Measurements from ENCODE around the gene IRF2BPL.

Gene IRF2BPL

GRCh38 chr14:77018785-77019184 lies 9.7 kb downstream of the IRF2BPL start:
- Histone ChIP-seq H3K27me3 (ENCODE audit: control insufficient read depth in 1 of 2, insufficient read depth in 2 of 2, low read length in 2 of 2) (no peaks in the 10 kb centered on the region), H3K36me3 (ENCODE audit: insufficient read depth, low read length) (no peaks in the 10 kb centered on the region), H3K4me3 (ENCODE audit: low read depth in 1 of 2, low read length in 2 of 2) (no peak overlapping the region), H3K27ac (ENCODE audit: low read depth, low read length) (no peak overlapping the region), H3K4me1 (ENCODE audit: insufficient read depth, low read length) (peaks cover 30% of the 10 kb centered on the region), H3K9me3 (ENCODE audit: low read length) (no peaks in the 10 kb centered on the region), H3K9ac (ENCODE audit: low read length) (no peak overlapping the region)

DNA sequence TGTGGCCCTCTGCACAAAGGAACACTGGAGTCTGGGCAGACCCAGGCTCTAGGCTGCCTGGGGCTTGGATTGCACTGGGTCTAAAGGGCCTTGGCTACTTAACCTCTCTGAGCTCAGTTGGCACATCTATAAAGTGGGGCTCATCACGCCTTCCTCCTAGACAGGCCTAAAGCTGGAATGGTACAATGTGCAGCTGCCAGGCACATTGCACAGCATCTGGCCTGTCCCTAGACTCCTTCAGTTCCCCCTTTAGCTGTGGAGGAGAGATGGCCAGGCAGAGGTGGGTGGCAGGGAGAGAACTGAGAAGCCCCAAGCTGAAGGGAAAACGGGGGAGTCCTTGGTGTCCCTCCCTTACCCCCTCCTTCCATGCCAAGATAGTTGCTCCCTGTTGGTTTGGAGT lies 10.8 kb downstream of the IRF2BPL start:
- no peak overlapping the region for H3K4me3 ChIP-seq (ENCODE audit: low read depth in 1 of 2, low read length in 2 of 2)

DNA sequence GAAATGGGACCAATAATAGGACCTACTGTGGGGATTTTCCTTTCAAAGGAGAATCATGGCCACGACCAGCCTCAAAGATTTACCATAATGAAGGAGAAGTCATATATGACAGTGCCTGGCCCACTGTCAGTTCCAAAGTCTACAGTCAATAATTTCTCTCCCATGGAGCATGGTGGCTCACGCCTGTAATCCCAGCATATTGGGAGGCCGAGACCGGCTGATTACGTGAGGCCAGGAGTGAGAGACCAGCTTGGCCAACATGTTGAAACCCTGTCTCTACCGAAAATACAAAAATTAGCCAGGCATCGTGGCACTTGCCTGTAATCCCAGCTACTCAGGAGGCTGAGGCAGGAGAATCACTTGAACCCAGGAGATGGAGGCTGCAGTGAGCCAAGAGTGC lies 13.8 kb downstream of the IRF2BPL start:
- Histone ChIP-seq H3K27me3 (ENCODE audit: control insufficient read depth in 1 of 2, insufficient read depth in 2 of 2, low read length in 2 of 2) (no peaks in the 10 kb centered on the region), H3K27ac (ENCODE audit: low read depth, low read length) (no peak overlapping the region), H3K9ac (ENCODE audit: low read length) (no peak overlapping the region)

More for the DNA sequence above, 10.8 kb downstream of the IRF2BPL start:
- H3K27ac ChIP-seq (ENCODE audit: low read depth, low read length), result no peak overlapping the region
- no peaks in the 10 kb centered on the region for H3K36me3 ChIP-seq (ENCODE audit: insufficient read depth, low read length)
- peaks cover 21% of the 10 kb centered on the region for H3K4me1 ChIP-seq (ENCODE audit: insufficient read depth, low read length)
- no peak overlapping the region for H3K9ac ChIP-seq (ENCODE audit: low read length)
- H3K27me3 ChIP-seq (ENCODE audit: control insufficient read depth in 1 of 2, insufficient read depth in 2 of 2, low read length in 2 of 2), result no peaks in the 10 kb centered on the region
- H3K9me3 ChIP-seq (ENCODE audit: low read length), result no peaks in the 10 kb centered on the region

DNA sequence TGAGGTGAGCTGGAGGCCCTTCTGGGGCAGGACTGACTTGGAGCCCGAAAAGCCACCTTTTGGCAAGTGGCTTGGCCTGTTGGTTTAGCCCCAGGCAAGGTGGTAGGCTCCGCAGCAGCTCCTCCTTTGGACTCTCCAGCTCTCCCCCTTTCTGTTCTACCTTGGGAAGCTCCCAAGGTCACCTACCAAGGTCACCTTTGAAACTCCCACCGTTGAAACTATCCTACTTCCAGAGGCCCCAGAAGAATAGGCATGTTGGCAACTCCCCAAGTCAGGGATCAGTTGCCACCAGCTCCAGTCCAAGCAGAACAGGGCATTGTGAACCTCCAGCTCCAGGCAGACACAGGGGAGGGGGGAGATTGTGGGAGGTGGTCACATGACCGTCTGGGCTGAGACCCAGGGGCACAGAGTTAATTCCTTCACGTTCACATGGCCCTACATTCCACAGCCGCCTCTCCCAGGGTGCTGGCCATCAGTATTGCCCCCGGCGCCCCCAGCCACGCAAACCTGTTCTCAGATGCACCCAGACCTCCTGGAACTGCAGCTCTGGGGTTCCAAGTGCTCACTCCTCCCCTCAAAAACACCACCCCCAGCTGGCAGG lies 14.4 kb downstream of the IRF2BPL start:
- no peak overlapping the region for H3K9ac ChIP-seq (ENCODE audit: low read length)
- no peak overlapping the region for H3K27ac ChIP-seq (ENCODE audit: low read depth, low read length)
- peaks cover 12% of the 10 kb centered on the region for H3K4me1 ChIP-seq (ENCODE audit: insufficient read depth, low read length)
- H3K4me3 ChIP-seq (ENCODE audit: low read depth in 1 of 2, low read length in 2 of 2), result no peak overlapping the region
- no peaks in the 10 kb centered on the region for H3K27me3 ChIP-seq (ENCODE audit: control insufficient read depth in 1 of 2, insufficient read depth in 2 of 2, low read length in 2 of 2)
- H3K36me3 ChIP-seq (ENCODE audit: insufficient read depth, low read length), result no peaks in the 10 kb centered on the region
- no peaks in the 10 kb centered on the region for H3K9me3 ChIP-seq (ENCODE audit: low read length)

More for the DNA sequence above, 13.8 kb downstream of the IRF2BPL start:
- peaks cover 12% of the 10 kb centered on the region for H3K4me1 ChIP-seq (ENCODE audit: insufficient read depth, low read length)
- H3K36me3 ChIP-seq (ENCODE audit: insufficient read depth, low read length), result no peaks in the 10 kb centered on the region
- no peaks in the 10 kb centered on the region for H3K9me3 ChIP-seq (ENCODE audit: low read length)
- no peak overlapping the region for H3K4me3 ChIP-seq (ENCODE audit: low read depth in 1 of 2, low read length in 2 of 2)

DNA sequence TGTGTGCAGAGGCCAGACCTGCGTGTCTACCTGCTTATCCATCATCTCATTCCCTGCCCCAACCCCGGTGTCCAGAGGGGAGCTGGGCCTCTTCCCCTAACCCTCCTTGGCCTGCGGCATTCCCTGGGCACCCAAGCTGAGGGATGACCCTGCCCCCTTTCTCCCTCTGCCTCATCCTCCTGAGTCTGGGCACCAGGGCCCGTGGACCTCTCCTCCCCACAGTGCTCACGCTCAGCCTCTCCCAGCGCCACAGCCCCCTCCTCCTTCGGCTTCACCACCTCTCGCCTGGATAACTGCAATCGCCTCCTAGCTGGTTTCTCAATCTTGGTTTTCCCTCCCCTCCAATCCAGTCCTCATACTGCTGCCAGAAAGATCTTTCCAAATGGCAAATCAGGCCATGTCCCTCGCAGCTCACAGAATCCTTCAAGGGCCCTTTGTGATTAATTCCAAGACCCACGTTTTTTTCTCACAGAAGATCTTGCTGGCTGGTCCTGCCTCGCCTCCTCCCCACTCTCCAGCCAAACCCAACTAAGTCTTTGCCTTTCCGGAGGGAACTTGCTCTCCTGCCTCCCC lies 16.2 kb downstream of the IRF2BPL start:
- Histone ChIP-seq H3K9ac (ENCODE audit: low read length) (no peak overlapping the region), H3K4me1 (ENCODE audit: insufficient read depth, low read length) (peaks cover 26% of the 10 kb centered on the region), H3K27ac (ENCODE audit: low read depth, low read length) (no peak overlapping the region), H3K4me3 (ENCODE audit: low read depth in 1 of 2, low read length in 2 of 2) (no peak overlapping the region), H3K9me3 (ENCODE audit: low read length) (no peaks in the 10 kb centered on the region), H3K27me3 (ENCODE audit: control insufficient read depth in 1 of 2, insufficient read depth in 2 of 2, low read length in 2 of 2) (no peaks in the 10 kb centered on the region), H3K36me3 (ENCODE audit: insufficient read depth, low read length) (no peaks in the 10 kb centered on the region)

GRCh38 chr14:77011245-77011644 lies 17.3 kb downstream of the IRF2BPL start:
- H3K36me3 ChIP-seq (ENCODE audit: insufficient read depth, low read length), result no peaks in the 10 kb centered on the region
- no peak overlapping the region for H3K9ac ChIP-seq (ENCODE audit: low read length)
- H3K4me3 ChIP-seq (ENCODE audit: low read depth in 1 of 2, low read length in 2 of 2), result no peak overlapping the region
- no peaks in the 10 kb centered on the region for H3K27me3 ChIP-seq (ENCODE audit: control insufficient read depth in 1 of 2, insufficient read depth in 2 of 2, low read length in 2 of 2)
- H3K9me3 ChIP-seq (ENCODE audit: low read length), result no peaks in the 10 kb centered on the region
- H3K4me1 ChIP-seq (ENCODE audit: insufficient read depth, low read length), result peaks cover 31% of the 10 kb centered on the region
- H3K27ac ChIP-seq (ENCODE audit: low read depth, low read length), result no peak overlapping the region

GRCh38 chr14:77009014-77009413 lies 19.5 kb downstream of the IRF2BPL start:
- H3K4me1 ChIP-seq (ENCODE audit: insufficient read depth, low read length), result peaks cover 23% of the 10 kb centered on the region
- no peak overlapping the region for H3K9ac ChIP-seq (ENCODE audit: low read length)
- H3K9me3 ChIP-seq (ENCODE audit: low read length), result no peaks in the 10 kb centered on the region
- no peak overlapping the region for H3K4me3 ChIP-seq (ENCODE audit: low read depth in 1 of 2, low read length in 2 of 2)
- H3K27ac ChIP-seq (ENCODE audit: low read depth, low read length), result no peak overlapping the region
- H3K36me3 ChIP-seq (ENCODE audit: insufficient read depth, low read length), result no peaks in the 10 kb centered on the region
- H3K27me3 ChIP-seq (ENCODE audit: control insufficient read depth in 1 of 2, insufficient read depth in 2 of 2, low read length in 2 of 2), result no peaks in the 10 kb centered on the region

- no peak overlapping the region for H3K4me3 ChIP-seq (ENCODE audit: low read depth in 1 of 2, low read length in 2 of 2)
- no peaks in the 10 kb centered on the region for H3K36me3 ChIP-seq (ENCODE audit: insufficient read depth, low read length)
- H3K4me1 ChIP-seq (ENCODE audit: insufficient read depth, low read length), result peaks cover 19% of the 10 kb centered on the region
- H3K27me3 ChIP-seq (ENCODE audit: control insufficient read depth in 1 of 2, insufficient read depth in 2 of 2, low read length in 2 of 2), result no peaks in the 10 kb centered on the region
- no peak overlapping the region for H3K27ac ChIP-seq (ENCODE audit: low read depth, low read length)
- H3K9me3 ChIP-seq (ENCODE audit: low read length), result no peaks in the 10 kb centered on the region
- no peak overlapping the region for H3K9ac ChIP-seq (ENCODE audit: low read length)
Observed at GRCh38 chr14:77008541-77008940, 20.0 kb downstream of the IRF2BPL start.

- Histone ChIP-seq H3K9me3 (ENCODE audit: low read length) (no peaks in the 10 kb centered on the region), H3K27ac (ENCODE audit: low read depth, low read length) (peak overlapping the region; percentile 17), H3K9ac (ENCODE audit: low read length) (no peak overlapping the region), H3K4me1 (ENCODE audit: insufficient read depth, low read length) (peaks cover 19% of the 10 kb centered on the region), H3K27me3 (ENCODE audit: control insufficient read depth in 1 of 2, insufficient read depth in 2 of 2, low read length in 2 of 2) (no peaks in the 10 kb centered on the region), H3K4me3 (ENCODE audit: low read depth in 1 of 2, low read length in 2 of 2) (no peak overlapping the region), H3K36me3 (ENCODE audit: insufficient read depth, low read length) (no peaks in the 10 kb centered on the region)
Observed at GRCh38 chr14:77007975-77008421, 20.5 kb downstream of the IRF2BPL start.

- Histone ChIP-seq H3K27ac (ENCODE audit: low read depth, low read length) (peak overlapping the region; percentile 17), H3K9ac (ENCODE audit: low read length) (no peak overlapping the region), H3K27me3 (ENCODE audit: control insufficient read depth in 1 of 2, insufficient read depth in 2 of 2, low read length in 2 of 2) (no peaks in the 10 kb centered on the region), H3K9me3 (ENCODE audit: low read length) (no peaks in the 10 kb centered on the region), H3K36me3 (ENCODE audit: insufficient read depth, low read length) (no peaks in the 10 kb centered on the region), H3K4me3 (ENCODE audit: low read depth in 1 of 2, low read length in 2 of 2) (no peak overlapping the region), H3K4me1 (ENCODE audit: insufficient read depth, low read length) (peaks cover 19% of the 10 kb centered on the region)
Observed at GRCh38 chr14:77007183-77007974, 21.1 kb downstream of the IRF2BPL start.

GRCh38 chr14:77006132-77006531 lies 22.4 kb downstream of the IRF2BPL start:
- Histone ChIP-seq H3K36me3 (ENCODE audit: insufficient read depth, low read length) (no peaks in the 10 kb centered on the region), H3K9me3 (ENCODE audit: low read length) (no peaks in the 10 kb centered on the region), H3K4me3 (ENCODE audit: low read depth in 1 of 2, low read length in 2 of 2) (no peak overlapping the region), H3K4me1 (ENCODE audit: insufficient read depth, low read length) (peaks cover 19% of the 10 kb centered on the region), H3K9ac (ENCODE audit: low read length) (no peak overlapping the region), H3K27me3 (ENCODE audit: control insufficient read depth in 1 of 2, insufficient read depth in 2 of 2, low read length in 2 of 2) (no peaks in the 10 kb centered on the region), H3K27ac (ENCODE audit: low read depth, low read length) (no peak overlapping the region)
